ENCODE measurements around the gene LRRC8E. TPM values are rescaled to one million over a fixed set of nuclear protein-coding genes. Genes with fewer than 3 reads are reported as not detected.
A peak's percentile ranks its signal among the peaks of the same experiment; 100 is the strongest.
"Not testable (repeated sequence)": the region's sequence is repeated elsewhere in the genome, so short reads cannot be mapped to it uniquely, and the experiment has no call there.

The LRRC8E gene
- total RNA-seq, 2 donors from 2014 or later = 2.8 to 3.4 TPM

- H3K27ac Mint-ChIP-seq = no peak overlapping the region
- Histone ChIP-seq H3K4me1 (ENCODE audit: control insufficient read depth, insufficient read depth, low read length) (peaks cover 7% of the 10 kb centered on the region), H3K4me3 (ENCODE audit: low read length) (no peak overlapping the region), H3K9me3 (ENCODE audit: control insufficient read depth, low read length) (no peaks in the 10 kb centered on the region), H3K9ac (ENCODE audit: extremely low read depth, low read length, poor library complexity, severe bottlenecking) (no peak overlapping the region), H3K27me3 (ENCODE audit: control insufficient read depth, insufficient read depth, low read length, poor library complexity, severe bottlenecking) (peaks cover 39% of the 10 kb centered on the region), H3K36me3 (ENCODE audit: control insufficient read depth, insufficient read depth, low read length) (no peaks in the 10 kb centered on the region), H3K27ac (ENCODE audit: low read depth, low read length) (no peak overlapping the region)
- no peak for DNase-seq
- H3K27me3 Mint-ChIP-seq (ENCODE audit: insufficient read depth) = peaks cover 65% of the 10 kb centered on the region
- H3K4me3 Mint-ChIP-seq = peak overlapping the region; percentile 33
- no peak for TF ChIP-seq CTCF (conservative IDR thresholded peaks at IDR 0.05)
- WGBS, 2 experiments (ENCODE audit: insufficient coverage in 1 of 2, insufficient read length in 1 of 2) = 61 to 89% methylated on average over 4 to 8 of the region's 8 CpGs
- H3K9me3 Mint-ChIP-seq = no peaks in the 10 kb centered on the region
- no peaks in the 10 kb centered on the region for H3K36me3 Mint-ChIP-seq (ENCODE audit: low read depth)
- H3K4me1 Mint-ChIP-seq = peaks cover 3% of the 10 kb centered on the region
Observed at GRCh38 chr19:7857727-7858108, 30.6 kb upstream of the LRRC8E start.

GRCh38 chr19:7858109-7858770 lies 30.1 kb upstream of the LRRC8E start:
- H3K27me3 ChIP-seq (ENCODE audit: control insufficient read depth, insufficient read depth, low read length, poor library complexity, severe bottlenecking) = peaks cover 41% of the 10 kb centered on the region
- H3K9me3 ChIP-seq (ENCODE audit: control insufficient read depth, low read length) = no peaks in the 10 kb centered on the region
- peaks cover 7% of the 10 kb centered on the region for H3K4me1 ChIP-seq (ENCODE audit: control insufficient read depth, insufficient read depth, low read length)
- no peaks in the 10 kb centered on the region for H3K36me3 Mint-ChIP-seq (ENCODE audit: low read depth)
- TF ChIP-seq CTCF (conservative IDR thresholded peaks at IDR 0.05) = no peak
- H3K36me3 ChIP-seq (ENCODE audit: control insufficient read depth, insufficient read depth, low read length) = no peaks in the 10 kb centered on the region
- H3K4me3 ChIP-seq (ENCODE audit: low read length) = peak overlapping the region; percentile 58
- no peak overlapping the region for H3K9ac ChIP-seq (ENCODE audit: extremely low read depth, low read length, poor library complexity, severe bottlenecking)
- DNase-seq = peak; percentile 93
- peaks cover 3% of the 10 kb centered on the region for H3K4me1 Mint-ChIP-seq
- H3K4me3 Mint-ChIP-seq = peak overlapping the region; percentile 33
- WGBS, 2 experiments (ENCODE audit: insufficient coverage in 1 of 2, insufficient read length in 1 of 2) = 7 to 10% methylated on average over 11 to 29 of the region's 29 CpGs
- H3K27ac Mint-ChIP-seq = no peak overlapping the region
- no peaks in the 10 kb centered on the region for H3K9me3 Mint-ChIP-seq
- H3K27ac ChIP-seq (ENCODE audit: low read depth, low read length) = no peak overlapping the region
- peaks cover 69% of the 10 kb centered on the region for H3K27me3 Mint-ChIP-seq (ENCODE audit: insufficient read depth)

GRCh38 chr19:7859087-7859486 lies 29.2 kb upstream of the LRRC8E start:
- not testable (repeated sequence) for H3K4me1 Mint-ChIP-seq; H3K36me3 Mint-ChIP-seq (ENCODE audit: low read depth); H3K4me3 ChIP-seq (ENCODE audit: low read length); DNase-seq; H3K9ac ChIP-seq (ENCODE audit: extremely low read depth, low read length, poor library complexity, severe bottlenecking); H3K27ac ChIP-seq (ENCODE audit: low read depth, low read length); H3K4me3 Mint-ChIP-seq; H3K27ac Mint-ChIP-seq; H3K9me3 ChIP-seq (ENCODE audit: control insufficient read depth, low read length); H3K36me3 ChIP-seq (ENCODE audit: control insufficient read depth, insufficient read depth, low read length); H3K4me1 ChIP-seq (ENCODE audit: control insufficient read depth, insufficient read depth, low read length); H3K9me3 Mint-ChIP-seq
- H3K27me3 ChIP-seq (ENCODE audit: control insufficient read depth, insufficient read depth, low read length, poor library complexity, severe bottlenecking) = peaks cover 50% of the 10 kb centered on the region
- H3K27me3 Mint-ChIP-seq (ENCODE audit: insufficient read depth) = peaks cover 75% of the 10 kb centered on the region
- WGBS, 2 experiments (ENCODE audit: insufficient coverage in 1 of 2, insufficient read length in 1 of 2) = 92 to 93% methylated on average over 5 to 8 of the region's 8 CpGs

Data from endodermal cell (in vitro differentiated cells).